LHCN-M2 (cell line): Measurements from ENCODE around the gene JAK3. TPM values are rescaled to one million over a fixed set of nuclear protein-coding genes. Genes with fewer than 3 reads are reported as not detected.

ENCODE experiments used
- DNase-seq: peaks from one replicate; pipeline ENCODE4 v3.0.0-alpha.2; 2012; ENCODE audit warnings: low read depth
- total RNA-seq: library from RNA; depleted of rRNA; stranded (reverse); fragments of >200 nt; gene quantifications from 2 replicates; pipeline ENCODE4 v1.2.3, GENCODE V29; 2014

The JAK3 gene
- total RNA-seq, 1 experiment from 2014 or later, result not detected

GRCh38 chr19:17866312-17866963 lies 18.7 kb upstream of the JAK3 start:
- DNase-seq, result no peak

DNA sequence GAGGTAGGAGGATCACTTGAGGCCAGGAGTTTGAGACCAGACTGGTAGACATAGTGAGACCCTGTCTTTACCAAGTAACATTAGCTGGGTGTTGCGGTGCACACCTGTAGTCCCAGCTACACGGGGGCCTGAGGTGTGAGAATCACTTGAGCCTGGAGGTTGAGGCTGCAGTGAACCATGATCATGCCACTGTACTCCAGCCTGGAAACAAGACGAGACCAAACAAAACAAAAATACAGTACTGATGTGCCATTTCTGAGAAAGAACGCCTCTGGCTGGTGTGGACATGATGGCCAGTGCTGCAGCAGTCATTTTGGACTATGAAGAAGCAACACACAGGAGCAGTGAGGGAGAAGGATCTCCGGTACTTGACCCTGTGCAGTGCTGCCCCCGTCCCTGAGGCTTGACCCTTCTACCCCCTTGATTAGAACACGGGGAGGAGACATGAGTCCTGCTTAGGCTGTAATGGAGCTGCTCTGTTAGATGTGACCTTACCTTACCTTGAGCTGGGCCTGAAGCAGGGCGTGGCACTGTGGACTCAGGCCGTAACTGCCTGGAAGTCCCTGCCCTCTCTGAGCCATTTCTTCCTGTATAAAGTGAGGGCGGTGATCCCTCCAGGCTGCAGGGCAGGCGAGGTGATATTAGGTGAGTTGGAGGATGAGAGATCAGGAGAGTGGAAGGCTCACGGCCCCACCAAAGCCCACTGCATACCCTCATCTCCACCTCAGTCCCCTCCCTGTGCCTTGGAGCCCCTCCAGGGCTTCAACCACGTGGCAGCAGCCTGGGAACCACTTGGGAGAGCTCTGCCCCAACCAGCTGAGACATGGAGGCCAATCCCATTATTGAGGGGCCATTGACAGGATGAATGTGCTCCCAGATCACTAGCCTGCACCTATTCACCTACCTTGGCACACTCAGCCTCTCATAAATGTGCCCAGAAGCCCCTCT lies 17.9 kb upstream of the JAK3 start:
- DNase-seq, result no peak

DNA sequence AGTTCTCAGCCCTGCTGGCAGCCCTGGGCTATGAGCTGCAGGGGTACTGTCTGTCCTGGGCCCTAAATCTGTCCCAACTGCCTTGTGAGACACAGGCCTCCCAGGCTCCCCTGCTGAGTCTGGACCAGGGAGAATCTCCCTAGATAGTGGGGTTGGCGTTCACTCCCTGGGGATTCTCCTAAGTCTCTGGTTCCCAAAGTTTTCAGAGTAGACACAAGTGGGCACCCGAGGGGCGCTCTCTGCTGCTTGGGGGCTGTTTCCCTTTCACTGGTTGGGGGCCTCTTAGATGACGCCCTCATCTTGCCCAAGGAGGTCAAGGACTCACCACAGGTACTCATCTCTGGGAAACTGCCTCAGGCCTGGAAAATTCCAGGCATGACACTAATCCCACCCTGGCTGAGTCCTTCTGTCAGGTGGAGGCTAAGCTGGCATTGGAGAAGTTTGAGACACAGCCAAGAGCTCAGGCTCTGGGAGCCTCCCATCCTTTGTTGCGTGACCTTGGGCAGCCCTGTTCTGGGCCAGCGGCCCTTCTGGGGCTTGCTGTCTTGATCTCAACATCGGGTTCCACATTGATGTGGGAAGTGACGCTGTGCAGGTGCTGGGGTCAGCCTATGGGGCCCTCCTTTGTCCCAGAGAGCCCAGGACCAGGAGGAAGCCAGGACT lies 15.9 kb upstream of the JAK3 start:
- no peak for DNase-seq

DNA sequence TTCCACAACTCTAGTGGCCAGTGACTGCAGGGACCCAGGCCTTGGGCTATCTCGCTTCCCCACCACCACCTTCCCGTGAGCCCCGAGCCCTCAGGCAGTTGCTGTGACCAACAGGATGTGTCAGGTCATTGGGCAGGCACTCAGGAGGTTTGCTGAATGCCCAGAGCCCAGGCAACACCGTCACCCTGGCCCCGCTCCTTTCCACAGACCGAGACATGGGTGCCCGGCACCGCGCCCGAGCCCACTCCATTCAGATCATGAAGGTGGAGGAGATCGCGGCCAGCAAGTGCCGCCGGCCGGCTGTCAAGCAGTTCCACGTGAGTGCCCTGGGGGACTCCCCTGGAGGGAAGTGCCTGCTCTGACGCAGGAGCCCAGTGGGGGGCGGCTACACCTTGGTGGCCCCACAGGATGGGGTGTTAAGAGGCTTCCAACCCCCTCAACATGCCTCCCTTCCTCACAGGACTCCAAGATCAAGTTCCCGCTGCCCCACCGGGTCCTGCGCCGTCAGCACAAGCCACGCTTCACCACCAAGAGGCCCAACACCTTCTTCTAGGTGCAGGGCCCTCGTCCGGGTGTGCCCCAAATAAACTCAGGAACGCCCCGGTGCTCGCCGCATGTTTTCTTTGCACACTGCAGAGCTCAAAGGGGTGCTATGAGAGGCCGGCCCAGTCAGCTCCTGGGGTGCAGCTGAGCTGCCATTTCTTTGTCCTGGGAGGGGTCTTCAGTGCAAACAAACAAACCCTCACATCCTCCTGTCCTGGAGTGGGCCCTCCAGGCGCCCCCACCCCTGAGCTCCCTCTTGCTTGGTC lies 15.1 kb upstream of the JAK3 start:
- no peak for DNase-seq

- no peak for DNase-seq
Observed at GRCh38 chr19:17861542-17862402, 14.0 kb upstream of the JAK3 start.

DNA sequence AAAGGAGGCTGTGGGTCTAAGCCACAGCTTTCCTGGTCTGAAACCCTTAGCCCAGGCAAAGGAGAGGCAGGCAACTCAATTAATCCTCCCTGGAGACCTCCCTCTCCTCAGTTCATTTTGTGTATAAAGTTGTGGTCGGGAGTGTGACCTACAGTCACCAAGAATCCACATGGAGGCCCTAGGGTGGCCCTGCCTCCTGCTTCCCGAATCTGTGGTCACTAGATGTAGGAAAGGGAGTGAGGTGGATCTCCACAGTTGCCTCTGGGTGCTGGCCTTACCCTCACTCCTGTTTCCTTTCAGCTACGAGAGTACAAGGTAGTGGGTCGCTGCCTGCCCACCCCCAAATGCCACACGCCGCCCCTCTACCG lies 13.2 kb upstream of the JAK3 start:
- peak; percentile 22 for DNase-seq

DNA sequence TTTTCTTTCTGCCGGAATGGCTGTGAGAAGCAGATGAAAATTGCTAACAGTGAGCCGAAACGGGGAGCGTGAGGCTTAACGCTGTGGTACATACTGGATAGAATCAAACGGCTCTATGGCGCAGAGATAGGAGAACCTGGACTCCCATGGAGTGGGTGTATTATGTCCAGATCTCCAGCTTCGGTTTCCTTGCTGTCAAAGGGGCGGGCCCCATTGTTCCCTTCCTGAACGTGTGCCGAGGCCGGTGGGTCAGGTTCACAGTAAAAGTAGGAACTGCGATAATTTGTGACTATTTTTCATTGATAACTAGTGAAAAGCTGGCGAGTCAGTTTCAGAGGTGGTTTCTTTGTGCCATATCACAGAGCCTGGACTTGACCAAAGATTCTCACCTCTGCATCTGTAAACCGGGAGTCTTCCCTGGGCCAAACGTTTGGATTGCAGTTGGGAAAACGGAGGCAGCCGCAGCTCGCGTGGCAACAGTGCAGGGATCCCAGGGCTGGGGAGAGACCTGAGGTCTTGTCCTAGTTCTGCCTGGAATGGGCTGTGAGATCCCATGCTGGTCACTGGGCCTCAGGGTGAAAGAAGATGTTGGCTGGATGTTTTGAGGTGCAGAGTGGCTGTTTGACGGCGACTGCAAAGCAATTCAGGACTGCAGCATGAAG lies 12.7 kb upstream of the JAK3 start:
- no peak for DNase-seq

- DNase-seq, result peak; percentile 100
Observed at GRCh38 chr19:17859533-17860330, 11.9 kb upstream of the JAK3 start, which contains the start of gene RPL18A. Gene RPL18A, plus strand, starts transcription at chr19:17859910. Its CDS starts 47 bp downstream, at chr19:17859957.

- peak; percentile 44 for DNase-seq
Observed at GRCh38 chr19:17855280-17856152, 7.7 kb upstream of the JAK3 start.

- no peak for DNase-seq
Observed at GRCh38 chr19:17854061-17854460, 6.3 kb upstream of the JAK3 start.

GRCh38 chr19:17848595-17849292 lies 962 bp upstream of the JAK3 start:
- DNase-seq, result no peak

- DNase-seq, result no peak
Observed at GRCh38 chr19:17846146-17846545, 1.6 kb downstream of the JAK3 start.

- no peak for DNase-seq
Observed at GRCh38 chr19:17843908-17844490, 3.8 kb downstream of the JAK3 start.

- DNase-seq, result no peak
Observed at GRCh38 chr19:17843292-17843827, 4.4 kb downstream of the JAK3 start.

GRCh38 chr19:17842663-17843291 lies 5.0 kb downstream of the JAK3 start:
- no peak for DNase-seq
